K562 (cell line): ENCODE results near the gene AMOTL1. TPM values are rescaled to one million over a fixed set of nuclear protein-coding genes. Genes with fewer than 3 reads are reported as not detected.

ENCODE experiments used
- ATF6 ChIP-seq: sonication (generic); formaldehyde crosslinking; IDR thresholded peaks from 2 replicates; pipeline ENCODE4 v1.4.0; 2020; ENCODE audit warnings: mild to moderate bottlenecking, missing genetic modification reagents
- CEBPB ChIP-seq: fragments of 450-650 bp; IDR thresholded peaks from 2 replicates; pipeline ENCODE4 v1.6.1; 2016; ENCODE audit warnings: missing genetic modification characterization, missing compliant biosample characterization
- E2F6 ChIP-seq, 2 experiments: IDR thresholded peaks; 2 replicates each; pipeline ENCODE4 v1.6.1; 2011; ENCODE audit warnings: borderline replicate concordance in 1 of 2, control low read depth in 1 of 2, low read depth in 1 of 2, low read length in 1 of 2, mild to moderate bottlenecking in 1 of 2, mixed read lengths in 1 of 2, moderate library complexity in 1 of 2; ENCODE audit not compliant: insufficient read depth in 1 of 2, insufficient read length in 1 of 2, poor library complexity in 1 of 2, severe bottlenecking in 1 of 2; ENCODE audit errors: extremely low read depth in 1 of 2
- EHMT2 ChIP-seq: fragments of 450-650 bp; IDR thresholded peaks from 2 replicates; pipeline ENCODE4 v1.6.1; 2018; ENCODE audit warnings: antibody characterized with exemption
- FOSL1 ChIP-seq: fragments of 200-800 bp; sonication (Bioruptor generic); conservative IDR thresholded peaks from 2 replicates; pipeline ENCODE4 v1.6.1; 2016; ENCODE audit warnings: missing genetic modification characterization, missing compliant biosample characterization
- KAT8 ChIP-seq: fragments of 450-650 bp; IDR thresholded peaks from 2 replicates; pipeline ENCODE4 v1.6.1; 2016; ENCODE audit warnings: low read depth, mild to moderate bottlenecking
- NFE2 ChIP-seq: IDR thresholded peaks from 2 replicates; pipeline ENCODE4 v1.6.1; 2014; ENCODE audit warnings: antibody characterized with exemption, low read depth
- NR4A1 ChIP-seq, 2 experiments: fragments of 250-450 bp in 1 of 2; fragments of 450-650 bp in 1 of 2; sonication (Bioruptor Pico) in 1 of 2; IDR thresholded peaks; 2 replicates each; pipeline versions ENCODE4 v1.4.0 to v1.6.1; 2016 to 2020; ENCODE audit warnings: mild to moderate bottlenecking in 2 of 2, missing compliant biosample characterization in 1 of 2, missing genetic modification characterization in 1 of 2, moderate library complexity in 1 of 2
- POLR2A ChIP-seq: fragments of 450-650 bp; conservative IDR thresholded peaks from 2 replicates; pipeline ENCODE4 v1.6.1; 2016
- PTRF ChIP-seq: fragments of 450-650 bp; IDR thresholded peaks from 2 replicates; pipeline ENCODE4 v1.6.1; 2016; ENCODE audit warnings: mild to moderate bottlenecking, missing genetic modification characterization, missing compliant biosample characterization
- TAF7 ChIP-seq: fragments of 450-650 bp; IDR thresholded peaks from 2 replicates; pipeline ENCODE4 v1.6.1; 2016; ENCODE audit warnings: missing genetic modification characterization, missing compliant biosample characterization
- ZBTB11 ChIP-seq, 3 experiments: fragments of 200-800 bp in 1 of 3; fragments of 250-450 bp in 1 of 3; fragments of 450-650 bp in 1 of 3; sonication (Bioruptor Pico) in 1 of 3; sonication (Bioruptor generic) in 1 of 3; formaldehyde crosslinking in 1 of 3; IDR thresholded peaks; 2 replicates each; pipeline versions ENCODE4 v1.6.1 to v1.8.0; 2016 to 2022; ENCODE audit warnings: mild to moderate bottlenecking in 2 of 3, missing genetic modification characterization in 2 of 3, missing compliant biosample characterization in 1 of 3, moderate library complexity in 1 of 3
- ZFP36 ChIP-seq: fragments of 150-350 bp; IDR thresholded peaks from 2 replicates; pipeline ENCODE4 v1.6.1; 2018; ENCODE audit warnings: low read length, low read depth; ENCODE audit not compliant: partially characterized antibody
- ZNF316 ChIP-seq: fragments of 450-650 bp; IDR thresholded peaks from 2 replicates; pipeline ENCODE4 v1.6.1; 2016
- ZNF639 ChIP-seq, 2 experiments: fragments of 200-800 bp in 1 of 2; sonication (Bioruptor generic) in 1 of 2; sonication (generic) in 1 of 2; formaldehyde crosslinking in 1 of 2; IDR thresholded peaks in 1 of 2; conservative IDR thresholded peaks in 1 of 2; 2 replicates each; pipeline versions ENCODE4 v1.5.0 to v1.6.1; 2016 to 2020; ENCODE audit warnings: missing compliant biosample characterization in 1 of 2, missing genetic modification characterization in 1 of 2, missing genetic modification reagents in 1 of 2
- polyA plus RNA-seq, 8 experiments: library from polyadenylated mRNA; depleted of rRNA in 4 of 8; stranded (reverse) in 5 of 8; unstranded in 3 of 8; fragments of >200 nt; fragmentation: Nextera tagmentation in 2 of 8; fragmentation: Illumina TruSeq in 1 of 8; extraction: Ambion mirVana in 2 of 8; extraction: Trizol in 1 of 8; gene quantifications; 2 replicates each; pipeline versions ENCODE4 v1.2.1 to v1.2.3, GENCODE V29; 2011 to 2014; ENCODE audit warnings: inconsistent platforms in 1 of 8, missing spikeins in 1 of 8
- total RNA-seq, 7 experiments: library from RNA; depleted of rRNA in 6 of 7; stranded (reverse); fragments of >200 nt in 6 of 7; fragmentation: Illumina TruSeq in 2 of 7; extraction: Trizol in 2 of 7; gene quantifications; 2 replicates each; pipeline versions ENCODE4 v1.2.1 to v1.2.3, GENCODE V29; 2011 to 2021; ENCODE audit warnings: low replicate concordance in 1 of 7

AMOTL1 gene
- total and polyA plus RNA-seq, 9 of the 15 experiments (the other 6 are each of a cell fraction or from before 2014, with no cell fraction given): 4.0 to 35.4 (median 14.0) TPM

GRCh38 chr11:94768602-94769541, 716 bp downstream of the AMOTL1 start (continued):
- TF ChIP-seq E2F6 (IDR thresholded peaks at IDR 0.05; ENCODE audit: borderline replicate concordance in 1 of 2, extremely low read depth in 1 of 2, insufficient read depth in 1 of 2, insufficient read length in 1 of 2, low read depth in 1 of 2, low read length in 1 of 2, poor library complexity in 1 of 2, severe bottlenecking in 1 of 2) (peak in 1 of 2 experiments; percentile 25), ZFP36 (no peak), ZNF639 (CRISPR knock-in tag; conservative IDR thresholded peaks at IDR 0.05 in 1 of 2, IDR thresholded peaks at IDR 0.05 in 1 of 2) (peak in 1 of 2 experiments; percentile 20; a peak in 1 of 4 replicates), NFE2 (no peak), KAT8 (no peak), ATF6 (CRISPR knock-in tag) (no peak), CEBPB (tag) (no peak), FOSL1 (peak; percentile 10; the same call in 1 of the 2 replicates), EHMT2 (no peak), PTRF (tag) (no peak), ZNF316 (no peak), NR4A1 (CRISPR knock-in tag; IDR thresholded peaks at IDR 0.05) (0 out of 2 replicates have a peak, but pooled peaks have one; percentile 64), NR4A1 (tag; IDR thresholded peaks at IDR 0.05) (no peak), POLR2A (0 out of 2 replicates have a peak, but pooled peaks have one; percentile 4), ZBTB11 (CRISPR knock-in tag; IDR thresholded peaks at IDR 0.05) (no peak), TAF7 (no peak)
